ENCODE measurements around the gene SPON1.
"Not testable (repeated sequence)": the region's sequence is repeated elsewhere in the genome, so short reads cannot be mapped to it uniquely, and the experiment has no call there.

Gene SPON1

DNA sequence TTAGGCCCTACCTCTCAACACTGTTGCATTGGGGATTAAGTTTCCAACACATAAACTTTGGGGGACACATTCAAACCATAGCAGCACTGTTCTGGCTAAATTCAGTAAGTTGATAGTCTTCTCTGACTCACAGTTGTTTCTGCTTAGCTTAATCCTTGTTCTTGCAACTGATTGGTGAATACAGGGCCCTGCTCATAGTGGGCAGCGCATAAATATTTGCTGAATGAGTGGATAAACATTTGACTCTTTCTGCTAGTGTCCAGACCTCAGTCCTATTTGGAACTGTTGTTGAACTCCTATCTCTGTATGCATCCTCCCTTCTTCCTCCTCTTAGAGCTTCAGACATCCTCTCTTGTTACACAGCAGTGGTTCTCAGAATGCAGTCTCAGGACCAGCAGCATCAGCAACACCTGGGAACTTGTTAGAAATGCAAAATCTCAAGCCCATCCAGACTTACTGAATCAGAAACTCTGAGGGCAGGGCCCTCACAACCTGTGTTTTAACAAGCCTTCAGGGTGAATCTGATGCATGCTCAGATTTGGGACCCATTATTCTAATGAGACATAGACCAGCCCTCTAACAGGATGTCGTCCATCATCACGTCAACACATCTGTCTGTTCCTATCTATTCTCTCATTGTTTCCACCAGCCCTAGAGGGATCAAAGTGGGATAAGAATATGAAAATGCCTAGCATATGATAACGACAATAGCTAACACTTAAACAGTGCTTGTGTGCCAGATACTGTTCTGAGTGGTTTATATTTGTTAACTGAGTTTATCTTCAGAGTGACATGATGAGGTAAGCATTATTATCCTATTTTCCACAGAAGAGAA lies 22.3 kb downstream of the SPON1 start:
- peak; percentile 57 for DNase-seq

DNA sequence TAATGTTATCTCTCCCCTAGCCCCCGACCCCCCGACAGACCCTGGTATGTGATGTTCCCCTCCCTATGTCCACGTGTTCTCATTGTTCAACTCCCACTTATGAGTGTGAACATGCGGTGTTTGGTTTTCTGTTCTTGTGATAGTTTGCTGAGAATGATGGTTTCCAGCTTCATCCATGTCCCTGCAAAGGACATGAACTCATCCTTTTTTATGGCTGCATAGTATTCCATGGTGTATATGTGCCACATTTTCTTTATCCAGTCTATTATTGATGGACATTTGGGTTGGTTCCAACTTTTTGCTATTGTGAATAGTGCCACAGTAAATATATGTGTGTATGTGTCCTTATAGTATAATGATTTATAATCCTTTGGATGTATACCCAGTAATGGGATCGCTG lies 24.2 kb downstream of the SPON1 start:
- DNase-seq, result not testable (repeated sequence)

DNA sequence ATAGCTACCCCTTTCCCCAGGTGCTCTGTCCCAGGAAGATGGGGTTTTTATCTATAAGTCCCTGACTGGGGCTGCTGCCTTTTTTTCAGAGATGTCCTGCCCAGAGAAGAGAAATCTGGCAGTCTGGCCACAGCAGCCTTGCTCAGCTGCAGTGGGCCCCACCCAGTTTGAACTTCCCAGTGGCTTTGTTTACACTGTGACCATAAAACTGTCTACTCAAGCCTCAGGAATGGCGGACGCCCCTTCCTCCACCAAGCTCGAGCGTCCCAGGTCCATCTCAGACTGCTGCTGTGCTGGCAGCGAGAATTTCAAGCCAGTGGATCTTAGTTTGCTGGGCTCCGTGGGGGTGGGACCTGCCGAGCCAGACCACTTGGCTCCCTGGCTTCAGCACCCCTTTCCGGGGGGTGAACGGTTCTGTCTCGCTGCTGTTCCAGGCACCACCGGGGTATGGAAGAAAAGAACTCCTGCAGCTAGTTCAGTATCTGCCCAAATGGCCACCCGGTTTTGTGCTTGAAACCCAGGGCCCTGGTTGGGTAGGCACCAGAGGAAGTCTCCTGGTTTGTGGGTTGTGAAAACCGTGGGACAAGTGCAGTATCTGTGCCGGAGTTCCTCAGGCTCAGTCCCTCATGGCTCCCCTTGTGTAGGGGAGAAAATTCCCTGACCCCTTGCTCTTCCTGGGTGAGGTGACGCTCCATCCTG lies 29.8 kb downstream of the SPON1 start:
- peak; percentile 20 for DNase-seq

DNA sequence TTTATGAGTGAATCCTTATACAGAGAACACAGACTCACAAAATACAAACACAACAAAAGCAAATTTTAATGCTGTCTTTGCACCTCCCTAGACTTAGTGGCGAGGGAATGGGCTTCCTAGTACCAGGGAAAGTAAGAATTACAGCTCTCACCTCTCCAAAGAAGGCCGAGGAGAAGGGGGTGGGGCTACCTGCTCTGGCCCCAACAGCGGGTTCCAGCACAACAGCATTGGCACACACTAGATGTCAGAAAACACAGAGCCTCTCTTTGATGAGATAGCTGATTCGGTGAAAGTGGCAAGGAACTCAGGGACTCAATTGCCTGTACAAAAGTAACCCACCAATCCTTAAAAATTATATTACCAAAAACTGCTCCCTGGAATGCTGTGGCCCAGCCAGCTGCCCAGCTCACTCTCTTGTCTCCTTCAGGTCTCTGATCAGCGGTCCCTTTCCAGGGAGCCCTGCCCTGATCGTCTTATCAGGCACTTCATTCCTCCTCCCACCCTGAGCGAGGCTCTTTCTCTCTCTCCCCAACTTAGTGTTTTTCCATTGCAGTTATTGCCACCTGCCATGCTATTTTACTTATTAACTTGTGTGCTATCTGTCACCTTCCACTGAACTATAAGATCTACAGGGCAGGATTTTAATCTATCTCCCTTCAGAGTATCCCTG lies 30.7 kb downstream of the SPON1 start:
- DNase-seq, result no peak

DNA sequence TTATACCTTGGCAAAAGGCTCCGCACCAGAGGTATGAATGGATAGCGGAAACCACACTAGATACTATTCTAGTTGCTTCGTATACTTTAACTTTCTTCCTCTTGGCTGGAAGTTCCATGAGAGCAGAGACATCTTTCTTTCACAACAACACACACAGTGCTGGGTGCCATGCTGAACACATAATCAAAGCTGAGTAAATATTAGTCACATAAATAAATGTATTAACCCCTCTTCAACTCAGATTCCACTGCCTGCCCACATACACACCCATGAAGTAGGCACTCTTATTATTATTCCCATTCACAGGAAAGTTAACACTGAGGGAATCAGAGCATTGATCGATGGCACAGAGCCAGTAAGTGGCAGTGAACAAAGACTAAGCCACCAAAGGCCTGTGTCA lies 35.4 kb downstream of the SPON1 start:
- DNase-seq, result no peak

DNA sequence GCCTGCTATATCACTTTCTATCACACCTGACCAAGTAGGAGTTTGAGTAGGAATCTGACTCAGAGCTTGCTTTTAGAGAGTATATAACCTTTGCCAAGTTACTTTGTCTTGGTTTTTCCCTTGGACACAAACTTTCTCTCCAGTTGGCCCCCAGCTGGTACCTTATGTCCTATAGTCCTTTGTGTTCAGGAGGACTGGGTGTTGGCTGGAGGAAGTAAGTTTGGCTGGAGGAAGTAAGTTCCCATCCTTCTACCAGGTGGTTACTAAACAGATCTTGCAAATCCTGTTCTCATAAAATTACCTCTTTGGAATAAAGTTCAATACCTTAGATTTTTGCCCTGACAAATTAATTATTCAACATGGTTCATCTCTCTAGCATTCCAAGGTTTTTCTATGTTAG lies 37.2 kb downstream of the SPON1 start:
- no peak for DNase-seq

DNA sequence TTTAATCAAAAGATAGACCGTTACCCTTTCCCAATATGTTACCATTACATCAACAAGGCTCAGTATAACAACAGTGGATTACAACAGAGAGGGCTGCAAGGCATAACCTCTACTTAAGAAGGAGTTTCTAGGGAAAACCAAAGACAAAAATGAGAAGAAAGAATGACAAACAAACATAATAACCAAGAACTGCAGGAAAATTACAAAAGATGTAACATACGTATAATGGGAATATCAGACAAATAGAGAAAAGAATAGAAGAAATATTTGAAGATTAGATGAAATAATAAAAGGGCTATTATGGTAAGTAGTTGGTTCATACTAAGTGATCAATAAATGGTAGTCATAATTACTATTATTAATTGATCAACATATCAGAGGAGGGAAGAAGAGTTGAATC lies 39.1 kb downstream of the SPON1 start:
- no peak for DNase-seq

DNA sequence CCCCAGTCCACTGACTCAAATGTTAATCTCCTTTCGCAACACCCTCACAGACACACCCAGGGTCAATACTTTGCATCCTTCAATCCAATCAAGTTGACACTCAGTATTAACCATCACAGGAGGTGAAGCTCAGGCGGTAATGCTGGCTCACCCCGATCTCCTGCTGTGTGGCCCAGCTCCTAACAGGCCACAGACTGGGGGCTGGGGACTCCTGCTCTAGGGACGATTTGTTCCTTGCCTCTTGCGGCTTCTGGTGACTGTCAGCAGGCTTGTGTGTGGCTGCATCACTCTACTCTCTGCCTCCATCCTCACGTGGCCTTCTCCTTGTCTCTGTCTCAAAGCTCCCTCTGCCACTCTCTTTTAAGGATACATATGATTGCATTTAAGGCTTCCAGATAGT lies 45.0 kb downstream of the SPON1 start:
- DNase-seq, result no peak

DNA sequence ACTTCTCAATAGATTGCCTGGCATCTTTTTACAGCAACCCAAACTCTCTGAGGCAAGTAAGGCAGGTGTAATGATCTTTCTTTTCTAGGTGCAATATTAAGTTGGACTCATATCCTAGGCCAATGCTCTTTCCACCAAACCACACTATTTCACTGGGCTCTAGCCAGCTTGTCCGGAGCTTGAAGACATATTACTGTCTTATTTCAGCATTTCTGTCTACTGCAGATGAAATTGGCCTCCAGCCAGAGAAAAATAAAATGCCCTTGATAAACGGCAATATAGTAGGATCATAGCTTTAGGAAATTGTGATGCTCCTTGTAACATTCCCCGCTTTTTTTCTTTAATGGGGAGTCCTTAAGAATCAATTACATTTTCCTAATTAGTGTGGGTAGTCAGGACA lies 48.1 kb downstream of the SPON1 start:
- no peak for DNase-seq

DNA sequence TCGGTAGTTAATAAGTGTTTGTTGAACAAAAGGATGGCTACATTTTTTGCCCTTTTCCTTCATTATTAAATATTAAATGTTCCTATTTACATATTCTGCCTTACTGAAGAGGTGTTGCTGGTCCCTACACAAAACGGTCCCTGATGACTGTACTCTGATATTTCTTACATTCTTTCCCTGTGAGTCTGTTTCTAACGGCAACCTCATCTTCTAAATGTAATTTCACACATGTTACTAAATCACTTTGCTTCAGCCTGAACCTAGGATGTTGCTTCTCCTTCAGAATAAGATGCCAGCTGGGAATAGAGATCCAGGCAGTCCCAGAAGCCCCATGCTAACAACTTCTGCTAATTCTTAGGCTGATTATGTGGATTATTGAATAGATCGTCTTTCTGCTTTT lies 50.3 kb downstream of the SPON1 start:
- peak; percentile 30 for DNase-seq

DNA sequence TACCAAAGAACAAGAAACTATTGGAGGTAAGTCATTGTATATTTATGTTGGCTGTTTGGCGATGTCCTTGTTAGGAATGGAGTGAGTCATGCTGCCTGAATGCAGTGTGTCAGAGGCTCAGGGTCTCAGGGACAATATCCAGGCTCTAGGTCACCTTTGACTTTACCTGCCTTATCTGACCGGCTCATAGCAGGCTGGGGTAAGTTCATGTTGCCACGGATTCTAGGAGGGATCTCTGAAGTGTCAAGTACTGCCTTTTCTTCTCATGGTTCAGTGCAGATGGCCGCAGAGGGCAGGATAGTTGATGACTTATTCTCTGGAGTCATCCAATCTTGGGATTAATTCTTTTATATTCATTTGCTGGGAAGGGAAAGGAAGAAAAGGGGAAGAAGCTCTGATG lies 53.2 kb downstream of the SPON1 start:
- peak; percentile 29 for DNase-seq

DNA sequence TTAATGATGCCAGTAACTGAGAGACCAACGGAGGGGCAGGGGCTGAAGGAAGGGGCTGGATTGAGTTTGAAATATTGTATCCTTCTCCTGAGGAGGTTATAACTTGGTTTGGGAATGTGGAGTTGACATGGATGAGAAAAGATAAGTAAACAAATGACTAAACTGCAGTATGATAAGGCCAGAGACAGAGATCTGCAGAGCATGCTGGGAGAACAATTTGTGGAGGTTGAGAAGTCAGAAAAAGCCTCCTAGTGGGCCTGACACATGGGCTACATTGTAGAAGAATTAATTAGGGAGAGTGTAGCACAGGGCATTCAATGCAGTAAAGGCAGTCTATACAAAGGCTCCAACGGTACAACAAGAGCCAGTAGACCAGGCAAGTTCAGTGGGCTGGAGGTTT lies 55.9 kb downstream of the SPON1 start:
- DNase-seq, result no peak

DNA sequence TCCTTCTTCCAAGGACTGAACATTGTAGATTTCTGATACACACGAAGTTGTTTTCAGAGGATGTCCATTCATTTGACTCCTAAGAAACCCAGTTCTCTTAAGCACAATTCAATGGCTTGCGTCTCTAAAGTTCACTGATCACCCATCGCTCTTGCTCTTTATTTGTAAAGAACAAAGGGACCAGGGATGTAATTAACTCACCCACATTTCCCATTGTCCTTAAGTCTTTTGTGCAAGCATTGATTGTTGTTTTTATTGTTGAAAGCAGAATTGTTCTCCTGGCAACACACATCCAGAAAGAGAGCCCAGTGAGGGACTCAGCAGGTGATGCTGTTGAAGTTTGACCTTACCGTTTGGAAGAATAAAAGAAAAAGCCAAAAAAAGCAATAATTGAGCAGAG lies 59.2 kb downstream of the SPON1 start:
- no peak for DNase-seq

DNA sequence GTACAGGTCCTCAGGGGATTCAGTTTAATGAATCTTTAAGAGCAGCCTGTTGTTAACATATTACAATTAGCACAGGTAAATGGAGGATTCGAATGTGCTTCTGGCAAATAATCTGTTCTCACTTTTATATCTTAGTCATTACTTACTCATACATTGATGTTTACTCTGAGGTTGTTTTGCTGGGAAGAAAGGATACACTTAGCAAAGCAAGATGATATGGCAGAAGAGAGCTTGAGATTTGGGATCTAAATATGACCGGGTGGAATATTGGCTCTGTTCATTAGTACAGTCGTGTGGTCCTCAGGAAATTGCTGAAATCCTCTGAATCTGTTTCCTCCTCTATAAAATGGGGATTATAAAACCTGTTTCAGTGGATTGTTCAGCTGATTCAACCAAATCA lies 59.7 kb downstream of the SPON1 start:
- DNase-seq, result no peak

DNA sequence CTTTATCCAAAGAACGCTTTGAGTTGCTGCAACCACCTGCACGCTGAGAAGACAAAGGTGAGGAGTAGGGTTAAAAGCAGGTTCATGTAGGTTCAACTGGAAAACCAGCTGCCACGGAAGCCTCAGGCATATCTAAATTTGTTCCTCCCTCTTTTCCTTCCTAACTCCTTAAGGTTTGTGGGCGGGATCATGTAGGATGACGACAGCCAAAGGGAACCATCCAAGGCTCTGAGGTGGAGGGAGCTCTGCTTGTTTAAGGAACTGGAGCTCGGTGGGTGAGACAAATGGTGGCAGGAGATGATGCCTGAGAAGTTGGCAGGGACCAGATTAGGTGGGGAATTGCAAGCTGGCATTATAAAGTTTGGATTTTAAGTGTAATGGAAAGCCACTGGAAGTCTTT lies 60.3 kb downstream of the SPON1 start:
- DNase-seq, result no peak

DNA sequence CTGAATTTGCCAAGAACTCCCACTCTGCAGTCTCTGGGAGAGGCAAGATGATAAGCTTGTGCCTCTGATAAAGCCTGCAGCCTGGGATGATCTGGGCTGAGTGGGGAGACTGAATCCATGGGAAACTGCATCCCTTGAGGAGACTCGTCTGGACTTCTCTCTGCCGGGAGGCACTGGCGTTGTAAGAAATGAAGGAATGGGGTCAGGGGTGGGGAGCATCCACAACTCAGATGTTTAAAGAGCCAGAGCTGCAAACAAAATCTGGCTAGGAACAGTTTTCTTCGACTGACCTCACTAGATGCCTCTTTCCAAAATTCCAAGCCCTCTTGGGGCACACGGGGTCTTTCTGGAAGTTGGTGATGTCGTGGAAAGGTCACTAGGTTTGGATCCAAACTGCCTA lies 64.4 kb downstream of the SPON1 start:
- no peak for DNase-seq

DNA sequence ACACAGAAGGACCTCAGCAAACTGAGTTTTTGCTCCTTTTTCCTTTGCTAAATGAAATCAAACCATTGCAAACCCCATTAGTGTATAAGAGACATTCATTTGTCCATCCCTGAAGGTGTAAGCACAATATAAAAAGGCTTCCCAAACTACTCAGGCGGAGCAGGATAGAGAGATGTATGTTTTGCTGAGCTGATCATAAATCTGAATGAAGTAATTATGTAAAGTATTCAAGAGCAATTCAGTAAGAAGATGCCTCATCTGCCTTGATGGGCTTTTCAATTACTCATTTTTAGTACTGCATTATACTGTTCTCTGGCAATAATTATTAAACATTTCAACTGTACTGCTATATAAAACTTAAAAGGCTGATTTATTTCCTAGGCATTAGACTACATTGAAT lies 65.0 kb downstream of the SPON1 start:
- DNase-seq, result no peak

DNA sequence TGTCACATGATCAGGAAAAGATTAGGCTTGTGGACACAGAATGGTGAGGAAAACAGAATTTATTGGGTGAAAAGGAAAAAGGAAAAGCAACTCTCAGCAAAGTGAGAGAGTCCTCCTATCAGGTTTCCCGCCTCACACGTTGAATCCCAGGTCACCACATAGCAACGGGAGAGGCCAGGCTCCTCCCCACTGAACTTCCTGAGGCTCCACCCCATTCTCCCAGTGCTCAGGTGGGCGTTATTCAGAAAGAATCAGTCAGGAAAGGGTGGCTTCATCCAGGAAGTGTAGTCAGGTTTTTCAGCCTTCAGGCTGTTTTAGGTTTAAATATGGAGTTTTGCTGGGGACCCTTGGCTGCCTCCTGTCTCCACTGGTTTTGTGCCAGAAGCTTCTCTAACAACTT lies 66.9 kb downstream of the SPON1 start:
- DNase-seq, result no peak

DNA sequence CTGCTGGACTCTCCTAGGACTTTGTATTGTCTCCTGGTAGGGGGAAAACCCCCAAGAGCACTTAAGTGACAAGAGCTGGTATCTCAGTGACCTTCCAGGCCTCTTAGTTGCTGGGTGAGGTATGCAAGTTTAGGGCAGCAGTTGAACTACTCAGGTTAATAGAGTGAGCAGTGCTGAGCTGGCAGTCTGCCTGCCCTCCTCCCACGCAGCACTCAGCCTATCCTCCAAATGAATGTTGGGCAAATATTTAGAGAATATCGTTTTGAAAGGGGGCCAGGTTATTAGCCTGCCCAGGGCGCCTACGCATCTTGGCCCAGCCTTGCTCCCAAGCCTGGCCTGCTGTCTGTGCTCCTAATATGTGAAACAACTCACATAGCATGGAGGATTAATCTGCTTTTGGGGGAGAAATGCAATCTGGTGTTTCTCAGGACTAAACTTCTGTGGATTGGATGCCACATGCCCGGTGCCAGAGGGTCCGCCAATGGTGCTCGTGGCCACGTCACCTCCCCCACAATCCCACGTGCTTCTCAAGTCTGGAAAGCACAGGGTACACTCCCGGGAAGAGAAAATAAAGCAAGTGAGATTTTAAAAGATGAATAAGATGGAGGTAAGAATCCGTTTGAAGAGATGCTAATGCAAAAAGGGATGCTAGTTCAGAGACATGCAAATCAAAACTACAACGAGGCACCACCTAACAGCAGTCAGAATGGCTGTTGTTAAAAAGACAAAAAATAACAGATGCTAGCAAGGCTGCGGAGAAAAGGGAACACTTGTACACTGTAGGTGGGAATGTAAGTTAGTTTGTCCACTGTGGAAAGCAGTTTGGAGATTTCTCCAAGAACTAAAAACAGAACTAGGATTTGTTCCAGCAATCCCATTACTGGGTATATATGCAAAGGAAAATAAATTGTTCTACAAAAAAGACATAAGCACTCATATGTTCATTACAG lies 67.7 kb downstream of the SPON1 start:
- no peak for DNase-seq

DNA sequence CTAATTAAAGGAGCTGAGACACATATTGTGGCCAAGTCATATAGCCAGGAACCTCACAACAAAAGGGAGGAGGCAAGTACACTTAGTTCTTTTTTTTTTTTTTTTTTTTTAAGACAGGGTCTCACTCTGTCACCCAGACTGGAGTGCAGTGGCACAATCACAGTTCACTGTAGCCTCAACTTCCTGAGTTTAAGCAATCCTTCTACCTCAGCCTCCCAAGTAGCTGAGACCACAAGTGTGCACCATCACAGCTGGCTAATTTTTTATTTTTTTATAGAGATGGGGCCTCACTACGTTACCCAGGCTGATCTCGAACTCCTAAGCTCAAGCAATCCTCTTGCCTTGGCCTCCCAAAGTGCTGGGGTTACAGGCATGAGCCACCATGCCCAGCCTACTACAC lies 73.0 kb downstream of the SPON1 start:
- DNase-seq, result not testable (repeated sequence)

DNA sequence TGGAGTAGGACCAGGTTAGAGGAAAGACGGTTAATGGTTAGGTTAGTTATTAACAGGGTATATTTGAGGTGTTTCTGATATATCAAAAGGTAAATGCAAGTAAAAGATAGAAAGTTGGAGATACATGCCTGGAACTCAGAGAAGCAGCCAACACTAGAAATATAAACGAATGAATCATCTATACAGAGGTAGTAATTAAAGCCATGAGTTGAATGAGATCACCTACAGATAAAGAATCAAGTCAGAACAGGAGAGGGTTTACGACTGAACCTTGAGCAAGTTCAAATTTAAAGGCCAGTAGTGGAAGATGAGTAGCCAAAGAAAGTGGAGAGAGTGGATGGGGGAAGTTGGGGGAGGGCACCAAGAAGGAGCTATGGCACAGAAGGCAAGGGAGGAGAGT lies 73.9 kb downstream of the SPON1 start:
- no peak for DNase-seq

DNA sequence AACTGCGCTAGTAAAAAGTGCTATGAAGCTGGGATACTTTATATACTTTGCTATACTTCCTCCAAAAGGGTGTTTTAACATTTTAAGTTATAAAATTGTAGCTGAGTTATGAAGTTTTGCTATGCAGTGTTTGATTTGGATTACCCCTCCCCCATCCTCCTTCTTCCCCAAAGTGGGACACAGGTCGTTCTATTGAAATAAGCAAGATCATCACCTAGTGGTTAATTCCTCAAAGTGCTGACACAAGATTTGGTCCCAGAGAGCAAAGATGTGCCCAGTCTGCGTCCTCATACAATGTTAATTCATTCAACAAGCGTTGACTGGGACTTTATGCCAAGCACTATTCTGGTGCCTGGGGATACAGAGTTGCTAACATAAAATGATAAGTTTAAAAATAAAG lies 78.5 kb downstream of the SPON1 start:
- DNase-seq, result no peak

DNA sequence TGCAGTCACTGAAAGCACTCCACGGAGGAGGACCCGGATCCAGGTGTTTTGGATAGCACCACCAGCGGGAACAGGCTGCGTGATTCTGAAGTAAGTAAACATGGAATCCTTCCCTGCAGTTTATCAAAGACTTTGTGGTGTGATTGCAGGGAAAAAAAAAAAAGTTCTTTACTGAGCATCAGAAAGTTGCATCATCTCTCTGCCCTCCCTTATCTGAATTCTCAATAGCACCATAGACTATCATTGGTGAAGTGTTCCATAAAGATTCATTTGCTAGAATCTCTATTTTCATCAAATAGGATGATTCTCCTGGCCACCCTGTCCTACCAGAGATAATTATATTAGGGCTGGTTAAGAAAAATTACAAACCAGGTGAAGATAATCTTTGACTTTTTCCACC lies 79.0 kb downstream of the SPON1 start:
- no peak for DNase-seq

Data from fibroblast of skin of right biceps (primary cell).